A673 (cell line): Measurements from ENCODE around the gene LRCOL1. TPM values are rescaled to one million over a fixed set of nuclear protein-coding genes. Genes with fewer than 3 reads are reported as not detected.

Source experiments
- BruUV-seq: library from RNA; stranded (reverse); fragments of 400-500 nt; replicated peaks from 2 replicates; lab custom pipeline; 2021; lab: Mats Ljungman, UMichigan
- CTCF ChIA-PET: fragments of 300-600 bp; sonication (Branson Sonifier 250); formaldehyde crosslinking; loops from one replicate; lab custom pipeline; 2022; ENCODE audit warnings: antibody characterized with exemption; lab: Charles Lee
- POLR2A ChIA-PET: fragments of 300-600 bp; sonication (Branson Sonifier 250); formaldehyde crosslinking; loops from one replicate; lab custom pipeline; 2022; ENCODE audit warnings: antibody characterized with exemption; ENCODE audit not compliant: low non-redundant PET; lab: Charles Lee
- DNase-seq: peaks from one replicate; pipeline ENCODE4 v3.0.0-alpha.2; 2015; ENCODE audit warnings: low spot score
- H3K27ac ChIP-seq: fragments of 200-600 bp; sonication (generic); 2 replicates; pipeline ENCODE4 v1.5.1; 2016; ENCODE audit warnings: mixed run types, low read depth, mild to moderate bottlenecking, mixed read lengths, antibody characterized with exemption, low read length; ENCODE audit not compliant: poor library complexity, severe bottlenecking
- H3K27me3 ChIP-seq: fragments of 200-600 bp; sonication (generic); replicated peaks from 2 replicates; pipeline ENCODE4 v1.6.1; 2017; ENCODE audit warnings: mixed run types, low read depth, mild to moderate bottlenecking, mixed read lengths, antibody characterized with exemption, low read length; ENCODE audit not compliant: insufficient read depth, poor library complexity
- H3K36me3 ChIP-seq: fragments of 200-600 bp; sonication (generic); 2 replicates; pipeline ENCODE4 v1.6.1; 2016; ENCODE audit warnings: mixed run types, mild to moderate bottlenecking, mixed read lengths, antibody characterized with exemption, low read length; ENCODE audit not compliant: insufficient read depth, poor library complexity, severe bottlenecking
- H3K4me1 ChIP-seq: fragments of 200-600 bp; sonication (generic); 2 replicates; pipeline ENCODE4 v1.6.1; 2017; ENCODE audit warnings: mixed run types, mild to moderate bottlenecking, mixed read lengths, antibody characterized with exemption, low read length; ENCODE audit not compliant: insufficient read depth, poor library complexity, severe bottlenecking
- H3K4me3 ChIP-seq: fragments of 200-600 bp; sonication (generic); 2 replicates; pipeline ENCODE4 v1.5.1; 2016; ENCODE audit warnings: low read depth, mixed run types, mild to moderate bottlenecking, mixed read lengths, low read length; ENCODE audit not compliant: poor library complexity, severe bottlenecking
- H3K9me3 ChIP-seq: fragments of 200-600 bp; sonication (generic); 2 replicates; pipeline ENCODE4 v1.6.1; 2016; ENCODE audit warnings: mixed run types, low read depth, mild to moderate bottlenecking, mixed read lengths, antibody characterized with exemption, low read length; ENCODE audit not compliant: poor library complexity, severe bottlenecking
- EZH2 ChIP-seq: fragments of 200-600 bp; sonication (generic); IDR thresholded peaks from 2 replicates; pipeline ENCODE4 v1.6.1; 2017; ENCODE audit warnings: borderline replicate concordance, low read depth, mild to moderate bottlenecking, mixed read lengths, antibody characterized with exemption, low read length; ENCODE audit not compliant: poor library complexity, severe bottlenecking
- intact Hi-C: fragments of 100-400 bp; cut with micrococcal nuclease; formaldehyde crosslinking; loops from one replicate; pipeline ENCODE4 v1.10.0; 2022; ENCODE audit not compliant: unreplicated experiment
- total RNA-seq: library from RNA; stranded (reverse); gene quantifications from 2 replicates; pipeline ENCODE4 v1.2.3, GENCODE V29; 2021
- TF ChIP-seq, protein P1 (sequence below): fragments of 300-800, 200-600 bp; sonication (generic); conservative IDR thresholded peaks from 2 replicates; pipeline ENCODE4 v1.5.1; 2017; ENCODE audit warnings: low read depth, mild to moderate bottlenecking, antibody characterized with exemption, low read length, moderate library complexity, mixed read lengths

The LRCOL1 gene
- total RNA-seq, 1 experiment from 2014 or later, result not detected

DNA sequence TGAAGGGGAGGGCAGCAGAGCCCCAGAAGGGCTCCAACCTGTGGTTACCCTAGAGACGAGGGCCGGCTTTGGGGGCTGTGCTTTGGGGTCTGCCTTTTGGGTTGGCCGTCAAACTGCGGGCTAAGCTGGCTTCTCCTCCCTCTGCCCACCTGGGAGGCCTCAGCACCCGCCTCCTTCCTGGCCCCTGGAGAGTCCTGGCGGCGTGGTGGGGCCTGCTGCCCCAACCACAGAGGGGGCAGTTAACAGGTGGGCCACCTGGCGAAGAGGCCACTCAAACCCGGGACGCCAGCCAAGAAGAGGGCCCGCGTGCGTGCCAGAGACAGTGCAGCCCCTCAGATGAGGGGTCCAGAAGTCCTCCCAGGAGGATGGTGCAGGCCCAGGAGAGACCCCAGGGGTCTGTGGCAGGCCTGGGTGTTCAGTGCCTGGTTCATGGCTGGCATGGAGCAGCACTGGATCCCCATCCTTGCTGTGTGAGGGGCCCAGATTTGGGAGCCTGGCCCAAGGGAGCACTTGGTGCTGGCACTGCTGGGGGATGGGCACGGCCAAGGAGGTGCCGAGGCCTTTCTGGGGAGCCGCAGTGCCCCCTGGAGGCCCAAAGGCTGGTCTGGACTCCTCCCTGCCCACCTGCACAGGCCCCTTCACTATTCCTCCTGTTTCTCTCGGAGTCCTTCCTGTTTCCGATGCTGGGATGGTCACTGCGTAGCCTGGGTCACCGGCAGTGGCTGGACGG lies 48.8 kb downstream of the LRCOL1 start:
- no TSS peak for BruUV-seq
- H3K4me3 ChIP-seq, result peak overlapping the region; percentile 77
- POLR2A ChIA-PET, result no interaction called here
- CTCF ChIA-PET, result interaction anchor here (0.6 to 1.4 kb wide), 6 partner anchors 101 to 234 kb away, joined by 3 to 14 read pairs (median 4); no protein-coding TSS in a partner anchor
- H3K36me3 ChIP-seq, result peaks cover 12% of the 10 kb centered on the region
- H3K27me3 ChIP-seq, result no peaks in the 10 kb centered on the region
- DNase-seq, result peak; percentile 51
- H3K4me1 ChIP-seq, result peaks cover 7% of the 10 kb centered on the region
- TF ChIP-seq EZH2, result no peak
- TF ChIP-seq, protein P1, sequence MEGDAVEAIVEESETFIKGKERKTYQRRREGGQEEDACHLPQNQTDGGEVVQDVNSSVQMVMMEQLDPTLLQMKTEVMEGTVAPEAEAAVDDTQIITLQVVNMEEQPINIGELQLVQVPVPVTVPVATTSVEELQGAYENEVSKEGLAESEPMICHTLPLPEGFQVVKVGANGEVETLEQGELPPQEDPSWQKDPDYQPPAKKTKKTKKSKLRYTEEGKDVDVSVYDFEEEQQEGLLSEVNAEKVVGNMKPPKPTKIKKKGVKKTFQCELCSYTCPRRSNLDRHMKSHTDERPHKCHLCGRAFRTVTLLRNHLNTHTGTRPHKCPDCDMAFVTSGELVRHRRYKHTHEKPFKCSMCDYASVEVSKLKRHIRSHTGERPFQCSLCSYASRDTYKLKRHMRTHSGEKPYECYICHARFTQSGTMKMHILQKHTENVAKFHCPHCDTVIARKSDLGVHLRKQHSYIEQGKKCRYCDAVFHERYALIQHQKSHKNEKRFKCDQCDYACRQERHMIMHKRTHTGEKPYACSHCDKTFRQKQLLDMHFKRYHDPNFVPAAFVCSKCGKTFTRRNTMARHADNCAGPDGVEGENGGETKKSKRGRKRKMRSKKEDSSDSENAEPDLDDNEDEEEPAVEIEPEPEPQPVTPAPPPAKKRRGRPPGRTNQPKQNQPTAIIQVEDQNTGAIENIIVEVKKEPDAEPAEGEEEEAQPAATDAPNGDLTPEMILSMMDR, result peak; percentile 53
- intact Hi-C loops, result loop anchor here (1.0 kb wide), 1 partner anchor 146 kb away; no protein-coding TSS in a partner anchor
- H3K9me3 ChIP-seq, result no peaks in the 10 kb centered on the region
- peak overlapping the region; percentile 85 for H3K27ac ChIP-seq

DNA sequence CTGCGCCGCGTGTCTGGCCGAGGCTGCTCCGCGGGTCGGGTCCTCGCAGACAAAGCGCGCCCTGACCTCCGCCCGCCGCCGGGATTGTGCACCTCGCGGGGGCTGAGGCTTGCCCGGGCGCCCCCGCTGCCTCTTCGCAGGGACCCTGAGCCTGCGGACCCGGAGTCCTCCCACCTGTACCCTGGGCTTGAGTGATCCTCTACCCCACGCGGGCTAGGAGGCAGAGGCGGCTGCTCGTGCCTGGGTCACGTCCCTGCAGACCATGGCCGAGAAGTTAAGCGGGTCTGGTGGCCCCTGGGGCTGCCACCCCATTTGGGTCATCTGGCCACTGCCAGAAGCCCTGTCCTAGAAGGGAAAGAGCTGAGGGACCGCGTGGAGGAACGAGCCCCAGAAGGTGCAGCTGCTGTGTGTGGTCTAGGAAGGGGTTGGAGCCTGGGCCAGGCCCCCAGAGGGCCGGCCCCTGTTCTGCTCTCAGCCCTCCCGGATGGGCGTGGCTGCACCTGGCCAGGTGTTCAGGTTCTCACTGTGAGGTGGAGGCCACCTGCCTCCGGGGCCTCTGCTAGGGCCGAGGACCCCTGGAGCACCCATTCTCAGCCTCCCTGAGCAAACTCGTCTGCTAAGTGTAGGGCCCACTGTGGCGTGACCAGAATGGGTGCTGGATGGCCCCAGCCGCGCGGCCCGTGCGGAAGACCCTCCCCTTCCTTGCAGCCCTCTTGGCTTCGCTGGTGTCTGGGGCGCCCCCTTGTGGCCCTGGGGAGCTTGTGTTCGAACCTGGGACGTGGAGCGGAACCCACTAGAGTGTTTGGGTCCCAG lies 49.6 kb downstream of the LRCOL1 start:
- CTCF ChIA-PET, result interaction anchor here (0.6 to 1.4 kb wide), 6 partner anchors 100 to 233 kb away, joined by 3 to 14 read pairs (median 4); no protein-coding TSS in a partner anchor
- intact Hi-C loops, result loop anchor here (1.0 kb wide), 1 partner anchor 146 kb away; no protein-coding TSS in a partner anchor
- Histone ChIP-seq H3K27me3 (no peaks in the 10 kb centered on the region), H3K36me3 (peaks cover 7% of the 10 kb centered on the region), H3K9me3 (no peaks in the 10 kb centered on the region), H3K4me1 (peaks cover 7% of the 10 kb centered on the region), H3K4me3 (peak overlapping the region; percentile 77), H3K27ac (peak overlapping the region; percentile 85)
- peak; percentile 93 for DNase-seq
- no TSS peak for BruUV-seq
- POLR2A ChIA-PET, result no interaction called here
- TF ChIP-seq, protein P1, result peak; percentile 96
- TF ChIP-seq EZH2, result no peak

DNA sequence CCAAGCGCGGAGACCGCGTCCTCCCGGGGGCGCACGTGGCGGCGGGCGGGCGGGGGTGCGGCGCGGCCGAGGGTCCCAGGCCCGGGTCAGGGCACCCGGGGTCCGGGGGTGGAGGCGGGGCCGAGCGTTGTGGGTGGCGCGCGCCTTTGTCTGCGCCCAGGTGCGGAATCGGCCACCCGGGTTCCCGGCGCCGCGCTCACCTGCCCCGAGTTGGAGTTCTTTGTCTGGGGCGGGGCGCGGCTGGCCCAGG lies 50.1 kb downstream of the LRCOL1 start:
- H3K27me3 ChIP-seq, result no peaks in the 10 kb centered on the region
- ChIA-PET CTCF (interaction anchor here (0.6 to 1.4 kb wide), 6 partner anchors 14 to 725 kb away, joined by 3 to 14 read pairs (median 6); no protein-coding TSS in a partner anchor), POLR2A (interaction anchor here (0.6 kb wide), 1 partner anchor 31 kb away, joined by 11 read pairs; no protein-coding TSS in a partner anchor)
- peak overlapping the region; percentile 77 for H3K4me3 ChIP-seq
- peak overlapping the region; percentile 85 for H3K27ac ChIP-seq
- no TSS peak for BruUV-seq
- intact Hi-C loops, result no loop called here
- H3K4me1 ChIP-seq, result peaks cover 7% of the 10 kb centered on the region
- H3K9me3 ChIP-seq, result no peaks in the 10 kb centered on the region
- DNase-seq, result peak; percentile 34
- TF ChIP-seq, protein P1, result no peak
- no peak for TF ChIP-seq EZH2
- H3K36me3 ChIP-seq, result peaks cover 7% of the 10 kb centered on the region
